ENCODE results near the gene SOX18.
"Not testable (repeated sequence)": the region's sequence is repeated elsewhere in the genome, so short reads cannot be mapped to it uniquely, and the experiment has no call there.

The SOX18 gene

DNA sequence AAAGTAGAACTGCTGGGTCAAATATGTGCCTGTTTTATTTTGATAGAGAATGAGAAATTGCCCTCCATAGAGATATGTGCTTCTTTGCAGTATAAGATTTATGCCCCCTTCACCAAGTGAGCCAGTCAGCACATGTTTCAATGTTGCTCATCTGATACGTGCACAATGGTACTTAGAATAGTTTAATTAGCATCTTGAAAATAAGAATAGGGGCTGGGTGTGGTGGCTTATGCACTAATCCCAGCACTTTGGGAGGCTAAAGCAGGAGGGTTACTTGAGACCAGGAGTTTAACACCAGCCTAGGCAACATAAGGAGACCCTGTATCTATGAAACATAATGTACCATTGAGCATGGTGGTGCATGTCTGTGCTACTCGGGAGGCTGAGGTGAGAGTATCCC, 33.8 kb downstream of the SOX18 start:
- no peak for DNase-seq

DNA sequence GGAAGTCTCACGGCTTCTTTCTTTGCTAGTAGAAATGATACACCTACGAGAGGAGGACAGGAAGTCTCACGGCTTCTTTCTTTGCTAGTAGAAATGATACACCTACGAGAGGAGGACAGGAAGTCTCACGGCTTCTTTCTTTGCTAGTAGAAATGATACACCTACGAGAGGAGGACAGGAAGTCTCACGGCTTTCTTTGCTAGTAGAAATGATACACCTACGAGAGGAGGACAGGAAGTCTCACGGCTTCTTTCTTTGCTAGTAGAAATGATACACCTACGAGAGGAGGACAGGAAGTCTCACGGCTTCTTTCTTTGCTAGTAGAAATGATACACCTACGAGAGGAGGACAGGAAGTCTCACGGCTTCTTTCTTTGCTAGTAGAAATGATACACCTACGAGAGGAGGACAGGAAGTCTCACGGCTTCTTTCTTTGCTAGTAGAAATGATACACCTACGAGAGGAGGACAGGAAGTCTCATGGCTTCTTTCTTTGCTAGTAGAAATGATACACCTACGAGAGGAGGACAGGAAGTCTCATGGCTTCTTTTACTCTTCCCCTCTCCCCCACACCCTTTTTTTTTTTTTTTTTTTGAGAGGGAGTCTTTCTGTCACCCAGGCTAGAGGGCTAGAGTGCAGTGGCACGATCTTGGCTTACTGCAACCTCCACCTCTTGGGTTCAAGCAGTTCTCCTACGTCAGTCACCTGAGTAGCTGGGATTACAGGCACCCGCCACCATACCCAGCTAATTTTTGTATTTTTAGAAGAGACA, 36.9 kb downstream of the SOX18 start:
- not testable (repeated sequence) for DNase-seq

GRCh38 chr20:64011366-64011779, 38.1 kb downstream of the SOX18 start:
- DNase-seq = no peak

- no peak for DNase-seq
Observed at GRCh38 chr20:64010711-64011237, 38.7 kb downstream of the SOX18 start.

GRCh38 chr20:64009811-64010387, 39.5 kb downstream of the SOX18 start:
- no peak for DNase-seq

- DNase-seq = no peak
Observed at GRCh38 chr20:64006902-64007301, 42.5 kb downstream of the SOX18 start.

- DNase-seq = no peak
Observed at GRCh38 chr20:64006490-64006889, 42.9 kb downstream of the SOX18 start.

GRCh38 chr20:64005394-64005793, 44.0 kb downstream of the SOX18 start:
- no peak for DNase-seq

- DNase-seq = no peak
Observed at GRCh38 chr20:64003960-64004725, 45.3 kb downstream of the SOX18 start.

- DNase-seq = no peak
Observed at GRCh38 chr20:64001607-64002011, 47.8 kb downstream of the SOX18 start.

- DNase-seq = no peak
Observed at GRCh38 chr20:64000906-64001305, 48.5 kb downstream of the SOX18 start.
